Limb (tissue), 2 donors: ENCODE results near the gene FAM229A.
"Not testable (repeated sequence)": the region's sequence is repeated elsewhere in the genome, so short reads cannot be mapped to it uniquely, and the experiment has no call there.

ENCODE experiments used
- DNase-seq, 2 donors: peaks; one replicate each; pipeline ENCODE4 v3.0.0-alpha.2; 2016; ENCODE audit errors: extremely low spot score in 2 of 2

The FAM229A gene

DNA sequence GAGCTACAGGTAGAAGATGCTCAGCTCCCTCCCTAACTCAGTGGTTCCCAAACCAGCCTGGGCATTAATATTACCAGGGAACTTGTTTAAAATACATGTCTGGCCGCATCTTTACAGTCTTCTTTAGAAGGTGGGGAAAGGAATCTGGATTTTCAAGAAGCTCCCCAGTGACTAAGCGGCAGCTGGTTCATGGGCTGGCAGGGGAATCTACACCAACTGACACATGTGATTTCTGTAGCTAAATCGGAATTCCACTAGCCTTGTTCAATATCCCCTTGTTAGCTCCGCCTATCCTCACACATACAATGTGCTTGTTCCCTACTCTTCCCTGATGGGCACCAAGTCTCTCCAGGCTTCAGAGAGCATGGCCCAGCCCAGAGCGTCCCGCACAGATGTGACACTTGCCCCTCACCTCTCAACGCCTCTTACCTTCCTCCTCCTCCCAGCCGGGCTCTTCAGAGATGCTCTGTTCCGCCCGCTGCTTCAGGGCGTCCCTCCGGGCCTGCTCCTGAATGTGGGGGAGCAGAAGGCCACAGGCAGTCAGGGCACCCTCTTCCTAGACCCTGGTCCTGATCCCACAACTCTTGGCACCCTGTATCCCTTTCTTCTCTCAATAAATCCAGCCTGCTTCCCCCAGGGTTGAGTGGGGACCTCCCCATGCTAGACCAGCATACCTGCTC is 15.4 kb upstream of the FAM229A start:
- DNase-seq = no peak

DNA sequence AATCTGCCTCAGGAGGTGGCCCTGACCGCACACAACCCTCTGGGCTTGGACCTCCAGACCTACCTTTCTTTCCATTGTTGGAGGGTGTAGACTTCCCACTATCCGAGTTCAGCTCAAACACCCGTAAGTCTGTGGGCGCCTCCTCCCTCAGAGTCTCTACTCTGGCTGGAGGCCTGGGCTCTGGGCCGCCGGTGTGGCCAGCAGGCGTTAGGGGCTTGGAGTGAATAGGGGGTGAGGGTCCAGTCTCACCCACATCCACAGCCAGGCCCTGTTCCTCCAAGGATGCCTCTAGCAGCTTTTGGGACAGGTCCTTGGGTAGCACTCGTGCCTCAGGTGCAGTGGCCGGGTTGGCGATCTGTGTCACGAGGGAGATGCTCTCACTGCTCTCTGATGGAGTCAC is 13.9 kb upstream of the FAM229A start:
- no peak for DNase-seq

- no peak for DNase-seq
Measured at GRCh38 chr1:32373996-32374592, 11.8 kb upstream of the FAM229A start.

- no peak for DNase-seq
Measured at GRCh38 chr1:32372149-32372756, 10.0 kb upstream of the FAM229A start.

- no peak for DNase-seq
Measured at GRCh38 chr1:32367912-32368635, 5.8 kb upstream of the FAM229A start.

GRCh38 chr1:32365445-32365844 is 3.2 kb upstream of the FAM229A start:
- no peak for DNase-seq

DNA sequence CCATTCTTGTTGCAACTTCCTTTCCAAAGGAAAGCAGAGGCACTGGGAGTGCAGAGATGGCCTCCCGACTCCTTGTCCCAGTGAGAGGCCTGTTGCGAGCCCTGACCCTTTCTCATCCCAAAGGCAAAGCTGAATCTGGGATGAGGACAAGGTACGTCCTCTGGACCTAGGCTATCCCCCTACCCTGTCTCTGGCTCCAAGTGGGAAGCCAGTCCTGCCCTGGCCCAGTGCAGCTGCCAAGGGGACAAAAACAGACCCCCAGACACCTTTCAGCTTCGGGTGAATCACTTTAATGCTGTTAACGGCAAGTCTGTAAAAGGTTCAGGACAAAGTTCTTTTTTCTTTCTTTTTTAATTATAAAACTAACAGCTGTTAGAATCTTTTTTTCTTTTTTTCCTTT is 2.6 kb upstream of the FAM229A start:
- DNase-seq = no peak

DNA sequence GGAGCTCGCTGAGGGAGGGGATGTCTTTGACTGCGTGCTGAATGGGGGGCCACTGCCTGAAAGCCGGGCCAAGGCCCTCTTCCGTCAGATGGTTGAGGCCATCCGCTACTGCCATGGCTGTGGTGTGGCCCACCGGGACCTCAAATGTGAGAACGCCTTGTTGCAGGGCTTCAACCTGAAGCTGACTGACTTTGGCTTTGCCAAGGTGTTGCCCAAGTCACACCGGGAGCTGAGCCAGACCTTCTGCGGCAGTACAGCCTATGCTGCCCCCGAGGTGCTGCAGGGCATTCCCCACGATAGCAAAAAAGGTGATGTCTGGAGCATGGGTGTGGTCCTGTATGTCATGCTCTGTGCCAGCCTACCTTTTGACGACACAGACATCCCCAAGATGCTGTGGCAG is 1.4 kb upstream of the FAM229A start:
- no peak for DNase-seq

- DNase-seq = peak; percentile 31 to 76
Measured at GRCh38 chr1:32361674-32362473, 411 bp downstream of the FAM229A start.

DNA sequence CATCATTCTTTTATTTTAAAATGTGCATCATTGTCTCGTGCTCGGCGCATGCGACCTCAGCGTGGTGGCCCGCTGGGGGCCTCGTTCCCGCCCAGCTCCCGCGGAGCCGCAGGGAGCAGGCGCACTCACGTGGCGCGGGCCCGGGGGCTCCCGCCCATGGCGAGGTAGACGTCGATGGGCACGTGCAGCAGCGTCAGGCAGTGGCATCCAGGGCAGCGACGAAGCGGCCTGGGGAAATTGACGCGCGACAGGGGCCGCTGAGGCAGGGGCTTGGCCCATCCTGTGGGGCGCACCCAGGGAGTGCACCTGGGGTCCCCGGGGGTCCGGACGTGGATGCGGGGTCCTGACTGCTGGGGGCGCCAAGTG is 994 bp downstream of the FAM229A start:
- DNase-seq = peak in 1 of 2 donors; percentile 55

GRCh38 chr1:32358435-32358834 is 3.9 kb downstream of the FAM229A start:
- no peak for DNase-seq

DNA sequence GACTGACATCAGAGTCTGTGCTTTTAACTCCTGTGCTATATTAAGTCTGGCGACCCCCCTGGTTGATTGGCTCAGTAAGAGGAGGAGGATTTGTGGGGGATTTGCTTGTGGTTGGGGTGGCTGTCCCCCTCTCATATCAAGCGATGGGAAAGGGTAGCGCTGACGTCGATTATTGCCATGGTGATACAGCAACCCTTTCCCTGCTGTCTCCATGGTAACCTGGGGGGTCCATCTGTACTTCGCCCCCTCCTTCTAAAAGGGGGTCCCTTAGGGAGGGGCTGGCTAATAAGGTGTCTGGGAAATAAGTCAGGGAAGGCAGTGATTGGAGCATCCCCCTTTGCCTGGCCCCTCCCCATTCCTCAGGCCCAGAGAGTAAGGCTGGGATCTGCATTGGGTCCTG is 4.7 kb downstream of the FAM229A start:
- no peak for DNase-seq

DNA sequence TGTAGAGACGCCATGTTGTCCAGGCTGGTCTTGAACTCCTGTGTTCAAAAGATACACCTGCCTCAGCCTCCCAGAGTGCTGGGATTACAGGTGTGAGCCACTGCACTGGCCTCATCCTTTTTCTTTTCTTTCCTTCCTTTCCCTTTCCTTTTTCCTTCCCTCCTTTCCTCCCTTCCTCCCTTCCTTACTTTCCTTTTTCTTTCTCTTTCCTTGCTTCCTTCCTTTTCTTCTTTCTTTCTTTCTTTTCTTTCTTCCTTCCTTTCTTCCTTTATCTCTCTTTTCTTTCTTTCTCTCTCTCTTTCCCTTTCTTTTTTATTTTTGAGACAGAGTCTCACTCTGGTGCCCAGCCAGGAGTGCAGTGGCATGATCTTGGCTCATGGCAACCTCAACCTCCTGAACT is 5.8 kb downstream of the FAM229A start:
- DNase-seq = no peak

- not testable (repeated sequence) for DNase-seq
Measured at GRCh38 chr1:32355778-32356177, 6.5 kb downstream of the FAM229A start.

GRCh38 chr1:32353886-32354570 is 8.3 kb downstream of the FAM229A start:
- DNase-seq = no peak

- DNase-seq = no peak
Measured at GRCh38 chr1:32353431-32353830, 8.9 kb downstream of the FAM229A start.

- DNase-seq = no peak
Measured at GRCh38 chr1:32352831-32353383, 9.4 kb downstream of the FAM229A start.

- no peak for DNase-seq
Measured at GRCh38 chr1:32352239-32352745, 10.0 kb downstream of the FAM229A start.

- DNase-seq = peak; percentile 95 to 98
Measured at GRCh38 chr1:32351399-32352238, 10.7 kb downstream of the FAM229A start.
